HG03159 (cell line): ENCODE measurements around the gene CIB4.

ENCODE experiments used
- ATAC-seq: cut with Tn5 transposase; IDR thresholded peaks from one replicate; pipeline ENCODE4 v1.9.1; 2021; ENCODE audit warnings: mild to moderate bottlenecking, moderate library complexity; ENCODE audit not compliant: unreplicated experiment

CIB4 gene

DNA sequence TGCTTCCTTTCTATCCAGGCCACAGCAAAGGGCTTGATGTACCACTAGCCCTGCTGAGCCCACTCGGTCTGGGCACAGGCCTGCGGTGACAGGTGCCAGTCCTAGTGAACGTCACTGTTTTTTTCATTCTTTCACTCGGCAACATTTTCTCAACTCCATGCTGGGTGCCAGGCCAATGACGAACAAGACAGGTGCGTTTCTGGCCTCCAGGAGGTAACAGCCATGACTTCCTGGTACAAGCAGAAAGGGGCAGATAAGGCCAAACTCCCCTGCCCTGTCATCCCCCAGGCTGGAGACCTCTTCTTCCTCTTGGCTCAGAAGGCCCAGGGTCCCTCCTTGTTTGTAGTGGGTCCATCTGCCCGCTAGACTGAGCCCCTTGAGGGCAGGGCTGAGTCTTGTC is 107.5 kb downstream of the CIB4 start:
- no peak for ATAC-seq

DNA sequence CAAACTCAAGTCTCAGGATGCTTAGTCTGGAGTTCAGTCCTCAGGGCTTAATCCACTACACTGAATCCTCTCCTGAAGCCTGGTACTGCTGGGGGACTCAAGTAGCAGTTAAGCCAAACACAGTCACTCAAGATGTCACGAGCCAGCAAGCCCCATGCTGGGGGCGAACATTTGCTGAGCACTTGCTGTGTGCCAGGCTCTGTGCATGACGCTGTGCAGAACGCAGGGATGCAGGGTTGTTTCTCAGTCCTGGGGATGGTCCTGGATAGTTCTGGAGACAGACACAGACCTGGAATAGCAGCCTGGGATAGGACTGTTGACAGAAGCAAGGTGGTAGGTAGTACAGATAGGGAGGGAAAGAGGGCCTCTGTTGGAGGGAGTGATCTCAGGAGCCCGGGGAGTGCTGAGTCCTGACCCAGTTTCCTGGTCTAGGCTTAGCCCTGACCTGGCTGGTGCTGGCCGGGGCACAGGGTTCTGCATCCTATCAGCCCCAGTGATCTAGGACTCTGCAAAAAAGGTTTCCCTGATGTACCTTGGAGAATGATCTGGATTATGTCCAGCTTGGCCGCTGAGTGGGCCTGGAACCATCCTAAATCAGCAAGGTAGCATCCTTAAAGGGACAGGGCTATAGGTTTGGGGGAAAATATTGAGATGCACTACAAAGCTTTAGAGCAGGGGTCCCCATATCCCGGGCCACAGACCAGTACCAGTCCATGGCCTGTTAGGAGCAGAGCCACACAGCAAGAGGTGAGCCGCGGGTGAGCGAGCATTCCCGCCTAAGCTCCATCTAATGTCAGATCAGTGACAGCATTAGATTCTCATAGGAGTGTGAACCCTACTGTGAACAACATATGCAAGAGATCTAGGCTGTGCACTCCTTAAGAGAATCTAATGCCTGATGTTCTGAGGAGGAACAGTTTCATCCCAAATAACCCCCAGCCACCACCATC is 108.6 kb downstream of the CIB4 start:
- ATAC-seq = no peak
